Activated CD8-positive, alpha-beta memory T cell treated with anti-CD3 and anti-CD28 coated beads for 36 hours (primary cell): ENCODE results near the gene CACNA2D4. TPM values are rescaled to one million over a fixed set of nuclear protein-coding genes. Genes with fewer than 3 reads are reported as not detected.

Experiments used
- CTCF ChIA-PET: fragments of 350-600 bp; sonication (Branson Sonifier 250); formaldehyde crosslinking; loops from one replicate; lab custom pipeline; 2021; ENCODE audit warnings: antibody characterized with exemption; lab: Charles Lee
- POLR2A ChIA-PET: fragments of 350-600 bp; sonication (Branson Sonifier 250); formaldehyde crosslinking; loops from one replicate; lab custom pipeline; 2021; ENCODE audit warnings: antibody characterized with exemption; lab: Charles Lee
- total RNA-seq, 2 experiments: library from RNA; stranded (reverse); gene quantifications; one replicate each; pipeline ENCODE4 v1.2.3, GENCODE V29; 2021

The CACNA2D4 gene
- total RNA-seq, 2 experiments from 2014 or later, result 4.1 to 6.2 TPM

DNA sequence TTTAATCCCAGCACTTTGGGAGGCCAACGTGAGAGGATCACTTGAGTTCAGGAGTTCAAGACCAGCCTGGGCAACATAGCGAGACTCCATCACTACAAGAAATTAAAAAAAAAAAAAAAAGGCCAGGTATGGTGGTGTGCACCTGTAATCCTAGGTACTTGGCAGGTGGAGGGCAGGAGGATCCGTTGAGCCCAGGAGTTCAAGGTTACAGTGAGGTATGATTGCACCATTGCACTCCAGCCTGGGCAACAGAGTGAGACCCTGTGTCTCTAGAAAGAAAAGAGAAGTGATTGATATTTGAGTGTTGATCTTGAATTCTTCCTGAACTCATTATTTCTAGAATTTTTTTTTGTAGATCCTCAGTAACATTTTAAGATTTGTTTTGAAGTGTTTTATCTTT, 168.2 kb downstream of the CACNA2D4 start:
- ChIA-PET POLR2A (no interaction called here), CTCF (no interaction called here)

DNA sequence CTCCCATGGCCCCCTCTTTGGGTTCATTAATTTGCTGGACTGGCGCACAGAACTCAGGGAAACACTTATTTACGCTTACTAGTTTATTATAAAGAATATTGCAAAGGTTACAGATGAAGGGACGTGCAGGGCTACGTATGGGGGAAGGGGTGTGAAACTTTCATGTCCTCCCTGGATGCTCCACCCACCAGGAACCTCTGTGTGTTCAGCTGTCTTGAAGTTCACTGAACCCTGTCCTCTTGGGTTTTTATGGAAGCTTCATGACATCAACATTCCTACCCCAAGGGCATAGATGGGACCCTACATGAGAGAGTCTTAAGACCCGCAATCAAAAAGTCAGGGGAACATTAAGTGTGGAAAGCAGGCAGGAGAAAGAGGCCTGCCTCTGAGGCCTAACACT, 169.4 kb downstream of the CACNA2D4 start:
- CTCF ChIA-PET, result interaction anchor here (0.7 to 1.0 kb wide), 3 partner anchors 10 to 132 kb away, joined by 3 read pairs; no protein-coding TSS in a partner anchor

DNA sequence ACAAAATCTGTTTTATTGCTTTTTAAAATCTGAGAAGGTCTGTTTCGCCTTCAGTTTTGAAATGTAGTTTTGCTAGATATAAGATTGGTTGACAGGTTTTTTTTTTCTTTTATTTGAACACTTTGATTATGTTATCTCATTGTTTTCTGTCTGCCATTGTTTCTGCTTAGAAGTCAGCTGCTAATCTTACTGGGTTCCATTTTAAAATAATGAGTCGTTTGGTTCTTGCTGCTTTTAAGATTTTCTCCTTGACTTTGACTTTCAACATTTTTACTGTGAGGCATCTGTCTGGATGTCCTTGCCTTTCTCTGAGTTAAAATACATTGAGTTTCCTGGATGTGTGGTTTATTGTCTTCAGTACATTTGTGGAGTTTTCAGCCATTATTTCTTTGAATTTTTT, 170.8 kb downstream of the CACNA2D4 start:
- CTCF ChIA-PET, result no interaction called here
- POLR2A ChIA-PET, result no interaction called here

More for the DNA sequence above, 169.4 kb downstream of the CACNA2D4 start:
- POLR2A ChIA-PET, result no interaction called here

DNA sequence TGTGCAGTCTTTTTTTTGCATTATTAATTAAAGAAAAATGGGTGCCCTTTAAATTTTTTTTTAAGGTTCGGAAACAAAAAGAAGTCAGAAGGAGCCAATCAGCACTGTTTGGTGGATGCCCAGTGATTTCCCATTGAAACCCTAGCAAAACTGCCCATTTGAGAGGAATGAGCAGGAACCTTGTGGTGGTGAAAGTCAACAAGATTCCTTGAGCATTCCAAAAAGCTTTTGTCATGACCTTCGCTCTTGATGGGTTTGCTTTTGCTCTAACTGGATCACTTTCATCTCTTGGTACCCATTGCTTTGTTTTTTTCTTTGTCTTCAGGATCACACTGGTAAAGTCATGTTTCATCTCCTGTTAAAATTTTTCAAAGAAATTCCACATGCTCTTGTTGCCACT, 173.5 kb downstream of the CACNA2D4 start:
- ChIA-PET POLR2A (no interaction called here), CTCF (no interaction called here)

Other genes starting within 250 kb of the CACNA2D4 start
- gene ADIPOR2, start 227.6 kb downstream of the CACNA2D4 start, total RNA-seq, result 10 to 100 TPM; 66.4 to 68.8 TPM
- gene LRTM2, start 98.1 kb downstream of the CACNA2D4 start, total RNA-seq, result not detected
- gene DCP1B, start 85.8 kb upstream of the CACNA2D4 start, total RNA-seq, result 10 to 100 TPM; 12.2 to 13.5 TPM
- gene CACNA1C, start 134.3 kb upstream of the CACNA2D4 start, total RNA-seq, result under 1 TPM; 0.04 TPM